Measurements from ENCODE around the gene TEX54.
"Not testable (repeated sequence)": the region's sequence is repeated elsewhere in the genome, so short reads cannot be mapped to it uniquely, and the experiment has no call there.

The TEX54 gene

GRCh38 chr11:62879235-62879978 is 46.8 kb upstream of the TEX54 start:
- no peak for TF ChIP-seq CTCF (IDR thresholded peaks at IDR 0.05; ENCODE audit: control insufficient read depth, extremely low read depth, insufficient read depth)
- H3K4me3 ChIP-seq (ENCODE audit: low read depth, low read length): no peak overlapping the region
- no peak for DNase-seq (ENCODE audit: low read depth)

GRCh38 chr11:62876712-62877111 is 44.1 kb upstream of the TEX54 start:
- no peak overlapping the region for H3K4me3 ChIP-seq (ENCODE audit: low read depth, low read length)
- no peak for TF ChIP-seq CTCF (IDR thresholded peaks at IDR 0.05; ENCODE audit: control insufficient read depth, extremely low read depth, insufficient read depth)
- no peak for DNase-seq (ENCODE audit: low read depth)

- no peak for TF ChIP-seq CTCF (IDR thresholded peaks at IDR 0.05; ENCODE audit: control insufficient read depth, extremely low read depth, insufficient read depth)
- H3K4me3 ChIP-seq (ENCODE audit: low read depth, low read length): no peak overlapping the region
- DNase-seq (ENCODE audit: low read depth): no peak
Observed at GRCh38 chr11:62875698-62876478, 43.2 kb upstream of the TEX54 start.

GRCh38 chr11:62874851-62875250 is 42.2 kb upstream of the TEX54 start:
- no peak for TF ChIP-seq CTCF (IDR thresholded peaks at IDR 0.05; ENCODE audit: control insufficient read depth, extremely low read depth, insufficient read depth)
- no peak for DNase-seq (ENCODE audit: low read depth)
- no peak overlapping the region for H3K4me3 ChIP-seq (ENCODE audit: low read depth, low read length)

- TF ChIP-seq CTCF (IDR thresholded peaks at IDR 0.05; ENCODE audit: control insufficient read depth, extremely low read depth, insufficient read depth): no peak
- DNase-seq (ENCODE audit: low read depth): no peak
- no peak overlapping the region for H3K4me3 ChIP-seq (ENCODE audit: low read depth, low read length)
Observed at GRCh38 chr11:62865635-62866034, 33.0 kb upstream of the TEX54 start.

- no peak overlapping the region for H3K4me3 ChIP-seq (ENCODE audit: low read depth, low read length)
- TF ChIP-seq CTCF (IDR thresholded peaks at IDR 0.05; ENCODE audit: control insufficient read depth, extremely low read depth, insufficient read depth): no peak
- DNase-seq (ENCODE audit: low read depth): no peak
Observed at GRCh38 chr11:62863687-62864335, 31.2 kb upstream of the TEX54 start.

GRCh38 chr11:62861564-62862192 is 29.0 kb upstream of the TEX54 start:
- not testable (repeated sequence) for H3K4me3 ChIP-seq (ENCODE audit: low read depth, low read length); DNase-seq (ENCODE audit: low read depth)

Data from LNCaP clone FGC (cell line).